IMR-90 (cell line): Measurements from ENCODE around the gene B3GALT4.
"Not testable (repeated sequence)": the region's sequence is repeated elsewhere in the genome, so short reads cannot be mapped to it uniquely, and the experiment has no call there.

Source experiments
- BHLHE40 ChIP-seq: fragments of 150-350 bp; IDR thresholded peaks from 2 replicates; pipeline ENCODE4 v1.6.1; 2016; ENCODE audit warnings: mild to moderate bottlenecking, low read depth, low read length
- CEBPB ChIP-seq: IDR thresholded peaks from 2 replicates; pipeline ENCODE4 v1.6.1; 2012; ENCODE audit warnings: low read depth, low read length, improper control_type of control experiment
- CHD1 ChIP-seq: IDR thresholded peaks from 2 replicates; pipeline ENCODE4 v1.6.1; 2012; ENCODE audit warnings: low read depth, low read length, improper control_type of control experiment
- ELK1 ChIP-seq: fragments of 150-350 bp; IDR thresholded peaks from 2 replicates; pipeline ENCODE4 v1.6.1; 2016; ENCODE audit warnings: low read depth, mild to moderate bottlenecking, low read length, moderate library complexity, borderline replicate concordance
- MAFK ChIP-seq: IDR thresholded peaks from 2 replicates; pipeline ENCODE4 v1.6.1; 2012; ENCODE audit warnings: low read depth, low read length, improper control_type of control experiment
- MXI1 ChIP-seq: IDR thresholded peaks from 2 replicates; pipeline ENCODE4 v1.6.1; 2012; ENCODE audit warnings: low read depth, mild to moderate bottlenecking, low read length, moderate library complexity, borderline replicate concordance
- POLR2A ChIP-seq: IDR thresholded peaks from 2 replicates; pipeline ENCODE4 v1.6.1; 2012; ENCODE audit warnings: mild to moderate bottlenecking, low read depth, low read length
- RCOR1 ChIP-seq: IDR thresholded peaks from 2 replicates; pipeline ENCODE4 v1.6.1; 2012; ENCODE audit warnings: mild to moderate bottlenecking, low read length, improper control_type of control experiment; ENCODE audit not compliant: insufficient replicate concordance
- RFX5 ChIP-seq: IDR thresholded peaks from 2 replicates; pipeline ENCODE4 v1.8.0; 2012; ENCODE audit warnings: low read depth, mild to moderate bottlenecking, low read length, moderate library complexity
- SMC3 ChIP-seq: fragments of 150-350 bp; IDR thresholded peaks from 2 replicates; pipeline ENCODE4 v1.6.1; 2016; ENCODE audit warnings: low read depth, mild to moderate bottlenecking, antibody characterized with exemption, low read length, moderate library complexity
- TF ChIP-seq, protein P1 (sequence below): conservative IDR thresholded peaks from 2 replicates; pipeline ENCODE4 v1.5.1; 2012; ENCODE audit warnings: mild to moderate bottlenecking, low read depth, low read length, improper control_type of control experiment

DNA sequence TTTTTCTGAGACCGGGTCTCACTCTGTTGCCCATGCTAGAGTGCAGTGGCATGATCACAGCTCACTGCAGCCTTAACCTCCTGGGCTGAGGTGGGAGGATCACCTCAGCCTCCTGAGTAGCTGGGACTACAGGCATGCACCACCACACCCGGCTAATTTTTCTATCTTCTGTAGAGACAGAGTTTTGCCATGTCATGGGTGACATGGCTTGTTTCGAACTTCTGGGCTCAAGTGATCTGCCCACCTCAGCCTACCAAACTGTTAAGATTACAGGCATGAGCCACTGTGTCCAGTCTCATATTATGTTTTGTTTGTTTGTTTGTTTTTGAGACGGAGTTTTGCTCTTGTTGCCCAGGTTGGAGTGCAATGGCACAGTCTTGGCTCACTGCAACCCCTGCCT lies 8.3 kb downstream of the B3GALT4 start:
- TF ChIP-seq, protein P1, sequence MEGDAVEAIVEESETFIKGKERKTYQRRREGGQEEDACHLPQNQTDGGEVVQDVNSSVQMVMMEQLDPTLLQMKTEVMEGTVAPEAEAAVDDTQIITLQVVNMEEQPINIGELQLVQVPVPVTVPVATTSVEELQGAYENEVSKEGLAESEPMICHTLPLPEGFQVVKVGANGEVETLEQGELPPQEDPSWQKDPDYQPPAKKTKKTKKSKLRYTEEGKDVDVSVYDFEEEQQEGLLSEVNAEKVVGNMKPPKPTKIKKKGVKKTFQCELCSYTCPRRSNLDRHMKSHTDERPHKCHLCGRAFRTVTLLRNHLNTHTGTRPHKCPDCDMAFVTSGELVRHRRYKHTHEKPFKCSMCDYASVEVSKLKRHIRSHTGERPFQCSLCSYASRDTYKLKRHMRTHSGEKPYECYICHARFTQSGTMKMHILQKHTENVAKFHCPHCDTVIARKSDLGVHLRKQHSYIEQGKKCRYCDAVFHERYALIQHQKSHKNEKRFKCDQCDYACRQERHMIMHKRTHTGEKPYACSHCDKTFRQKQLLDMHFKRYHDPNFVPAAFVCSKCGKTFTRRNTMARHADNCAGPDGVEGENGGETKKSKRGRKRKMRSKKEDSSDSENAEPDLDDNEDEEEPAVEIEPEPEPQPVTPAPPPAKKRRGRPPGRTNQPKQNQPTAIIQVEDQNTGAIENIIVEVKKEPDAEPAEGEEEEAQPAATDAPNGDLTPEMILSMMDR: not testable (repeated sequence)
- not testable (repeated sequence) for TF ChIP-seq BHLHE40, POLR2A, CEBPB, SMC3, RCOR1, MXI1, ELK1, CHD1, RFX5, MAFK
